Upper lobe of right lung (tissue), 1 donor: Measurements from ENCODE around the gene WRAP73. TPM values are rescaled to one million over a fixed set of nuclear protein-coding genes. Genes with fewer than 3 reads are reported as not detected.
"Not testable (repeated sequence)": the region's sequence is repeated elsewhere in the genome, so short reads cannot be mapped to it uniquely, and the experiment has no call there.

Experiments used
- ATAC-seq: fragments of 200-7000 bp; cut with Tn5 transposase; one replicate; pipeline ENCODE4 v1.9.1; 2020; ENCODE audit warnings: mild to moderate bottlenecking, moderate library complexity
- DNase-seq: peaks from one replicate; pipeline ENCODE4 v3.0.0-alpha.2; 2020
- H3K27ac ChIP-seq: fragments of 200-600 bp; one replicate; pipeline ENCODE4 v1.8.0; 2022
- H3K27me3 ChIP-seq: fragments of 200-600 bp; one replicate; pipeline ENCODE4 v1.8.0; 2022; ENCODE audit warnings: mild to moderate bottlenecking
- H3K36me3 ChIP-seq: fragments of 200-600 bp; one replicate; pipeline ENCODE4 v1.8.0; 2022
- H3K4me1 ChIP-seq: fragments of 200-600 bp; one replicate; pipeline ENCODE4 v1.8.0; 2022
- H3K4me3 ChIP-seq: fragments of 200-600 bp; one replicate; pipeline ENCODE4 v1.8.0; 2022; ENCODE audit warnings: mild to moderate bottlenecking
- H3K9me3 ChIP-seq: fragments of 200-600 bp; one replicate; pipeline ENCODE4 v1.8.0; 2022
- CTCF ChIP-seq: fragments of 200-600 bp; IDR thresholded peaks from one replicate; pipeline ENCODE4 v1.8.0; 2022; ENCODE audit warnings: antibody characterized with exemption
- intact Hi-C: fragments of 100-400 bp; cut with DNase I; formaldehyde crosslinking; loops from one replicate; pipeline ENCODE4 v1.11.0; 2022
- total RNA-seq: library from RNA; stranded (reverse); fragmentation: NEBNext Ultra II Directional; extraction: Animal tissue kit (Norgen Biotek cat#: 25700); gene quantifications from one replicate; pipeline ENCODE4 v1.2.1, GENCODE V29; 2021
- donor health status: DM: no; HTN: yes; CAD: no; lungs with severe emphysema.

The WRAP73 gene
- total RNA-seq, 1 donor from 2014 or later = 18.5 TPM

DNA sequence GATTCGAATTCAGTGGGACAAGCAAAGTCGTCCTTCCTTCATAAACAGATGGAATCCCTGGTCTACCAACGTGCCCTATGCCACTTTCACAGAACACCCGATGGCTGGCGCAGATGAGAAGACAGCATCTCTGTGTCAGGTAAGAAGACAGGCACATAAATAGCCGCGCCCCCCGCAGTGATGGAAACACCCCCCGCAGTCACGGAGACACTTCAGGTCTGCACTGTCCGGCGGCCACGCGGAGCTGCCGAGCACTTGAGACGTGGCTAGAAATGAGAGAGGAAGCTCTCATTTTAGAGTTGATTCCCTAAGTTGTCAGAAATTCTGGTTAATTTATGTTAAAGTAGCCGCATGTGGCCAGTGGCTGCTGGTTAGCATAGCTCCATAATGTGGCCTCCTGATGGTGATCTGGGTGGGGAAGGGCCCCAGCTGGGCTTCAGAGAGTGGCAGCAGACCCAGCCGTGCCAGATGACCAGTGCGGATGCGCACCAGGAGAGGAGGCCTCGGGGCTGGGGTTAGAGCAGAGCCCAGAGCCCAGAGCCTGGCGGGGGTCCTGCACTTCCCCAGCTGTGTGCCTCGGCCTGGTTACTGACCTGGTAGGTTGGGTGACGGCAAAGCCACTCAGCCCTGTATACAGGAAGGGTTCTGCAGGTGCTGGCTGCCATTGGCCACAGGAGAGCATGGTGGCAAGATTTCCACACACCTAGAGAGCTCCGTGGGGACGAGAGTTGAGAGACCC is 22.2 kb downstream of the WRAP73 start:
- Histone ChIP-seq H3K9me3 (no peaks in the 10 kb centered on the region), H3K4me3 (no peak overlapping the region), H3K4me1 (peaks cover 18% of the 10 kb centered on the region), H3K27ac (no peak overlapping the region), H3K36me3 (peaks cover 54% of the 10 kb centered on the region), H3K27me3 (no peaks in the 10 kb centered on the region)
- ATAC-seq = no peak
- intact Hi-C loops = no loop called here
- TF ChIP-seq CTCF = no peak
- no peak for DNase-seq

DNA sequence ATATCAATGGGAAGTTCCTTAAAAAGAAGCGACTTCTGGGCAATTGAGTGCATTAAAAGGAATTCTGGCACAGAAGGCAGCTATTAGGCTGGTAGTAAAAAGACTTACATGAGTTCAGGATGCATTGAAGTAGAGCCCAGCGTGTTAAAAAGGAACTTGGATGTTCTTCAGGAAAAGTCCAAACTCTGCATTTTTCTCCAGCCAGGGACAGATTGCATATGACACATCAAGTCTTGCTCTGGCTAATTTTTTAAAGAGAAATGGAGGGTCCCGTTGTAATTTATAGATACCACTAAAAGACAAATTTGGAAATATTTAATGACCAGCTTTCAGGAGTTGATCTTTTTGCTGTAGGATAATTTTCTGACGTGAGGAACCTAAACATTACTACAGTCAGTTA is 23.9 kb downstream of the WRAP73 start:
- intact Hi-C loops = no loop called here
- ATAC-seq (no peak), DNase-seq (no peak)
- Histone ChIP-seq H3K4me1 (peaks cover 18% of the 10 kb centered on the region), H3K27me3 (no peaks in the 10 kb centered on the region), H3K4me3 (peak overlapping the region; percentile 99), H3K27ac (peak overlapping the region; percentile 78), H3K36me3 (peaks cover 39% of the 10 kb centered on the region), H3K9me3 (no peaks in the 10 kb centered on the region)
- no peak for TF ChIP-seq CTCF

- H3K4me1 ChIP-seq = peaks cover 18% of the 10 kb centered on the region
- peaks cover 32% of the 10 kb centered on the region for H3K36me3 ChIP-seq
- ATAC-seq = peak; percentile 5
- DNase-seq = no peak
- peak overlapping the region; percentile 78 for H3K27ac ChIP-seq
- intact Hi-C loops = no loop called here
- TF ChIP-seq CTCF = no peak
- H3K4me3 ChIP-seq = peak overlapping the region; percentile 99
- no peaks in the 10 kb centered on the region for H3K9me3 ChIP-seq
- H3K27me3 ChIP-seq = no peaks in the 10 kb centered on the region
Observed at GRCh38 chr1:3625151-3625907, 24.6 kb downstream of the WRAP73 start.

GRCh38 chr1:3624200-3625136 is 25.4 kb downstream of the WRAP73 start, which contains the start of gene TPRG1L:
TPRG1L (plus strand) TSS chr1:3625015; CDS start chr1:3625073, 58 bp downstream.
- Histone ChIP-seq H3K9me3 (no peaks in the 10 kb centered on the region), H3K4me3 (peak within 1 kb of the TSS; percentile 99), H3K4me1 (peaks cover 18% of the 10 kb centered on the region), H3K36me3 (peaks cover 23% of the 10 kb centered on the region), H3K27ac (peak within 1 kb of the TSS; percentile 78), H3K27me3 (no peaks in the 10 kb centered on the region)
- DNase-seq = peak; percentile 99
- intact Hi-C loops = no loop called here
- ATAC-seq = peak; percentile 98
- no peak for TF ChIP-seq CTCF

DNA sequence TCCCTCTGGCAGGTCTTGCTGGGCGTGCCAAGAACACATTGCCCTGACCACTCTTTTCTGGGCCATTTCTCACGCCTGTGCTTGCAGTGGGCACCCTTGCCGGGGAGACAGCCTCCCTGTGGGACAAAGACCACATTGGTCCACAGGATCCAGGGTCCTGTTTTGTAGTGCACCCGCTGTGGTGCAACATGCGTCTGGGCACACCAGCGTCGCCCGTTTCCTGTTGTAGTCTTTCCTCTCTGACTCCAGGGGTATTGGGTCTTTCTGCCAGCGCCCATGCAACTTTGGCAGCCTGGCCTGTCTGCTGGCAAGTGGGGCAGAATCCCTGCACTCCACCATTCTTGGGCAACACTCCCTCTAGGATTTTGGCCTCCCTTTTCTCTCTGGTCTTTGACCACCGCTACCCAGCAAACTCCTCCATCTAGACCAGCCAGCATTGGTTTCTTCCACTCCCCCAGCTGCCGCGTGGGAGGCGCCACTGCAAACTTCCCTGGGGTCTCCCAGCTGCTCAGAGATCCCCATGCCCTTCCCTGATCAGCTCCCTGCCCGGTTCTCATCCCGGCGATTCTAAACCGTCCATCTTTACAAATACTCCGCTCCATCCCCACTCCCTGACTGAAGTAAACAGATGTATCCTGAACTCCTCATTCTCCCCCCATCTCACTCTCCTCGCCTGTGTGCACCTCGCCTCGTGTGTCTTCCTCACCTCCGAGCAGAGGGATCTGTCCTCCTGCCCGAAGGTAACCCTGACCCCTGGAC is 26.3 kb downstream of the WRAP73 start:
- peaks cover 26% of the 10 kb centered on the region for H3K4me1 ChIP-seq
- intact Hi-C loops = no loop called here
- no peaks in the 10 kb centered on the region for H3K9me3 ChIP-seq
- H3K4me3 ChIP-seq = peak overlapping the region; percentile 99
- TF ChIP-seq CTCF = no peak
- peak overlapping the region; percentile 56 for H3K27ac ChIP-seq
- DNase-seq (no peak), ATAC-seq (no peak)
- peaks cover 15% of the 10 kb centered on the region for H3K36me3 ChIP-seq
- H3K27me3 ChIP-seq = no peaks in the 10 kb centered on the region

DNA sequence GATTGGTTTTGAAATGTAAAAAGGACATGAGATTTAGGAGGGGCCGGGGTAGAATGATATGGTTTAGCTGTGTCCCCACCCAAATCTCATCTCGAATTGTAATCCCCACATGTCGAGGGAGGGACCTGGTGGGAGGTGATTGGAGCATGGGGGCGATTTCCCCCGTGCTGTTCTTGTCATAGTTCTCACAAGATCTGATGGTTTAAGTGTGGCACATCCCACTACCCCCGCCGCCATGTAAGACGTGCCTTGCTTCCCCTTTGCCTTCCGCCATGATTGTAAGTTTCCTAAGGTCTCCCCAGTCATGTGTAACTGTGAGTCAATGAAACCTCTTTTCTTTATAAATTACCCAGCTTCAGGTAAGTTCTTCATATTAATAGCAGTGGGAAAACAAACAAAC is 27.8 kb downstream of the WRAP73 start:
- ATAC-seq, H3K27me3 ChIP-seq, intact Hi-C loops, H3K9me3 ChIP-seq, H3K4me3 ChIP-seq, DNase-seq, H3K36me3 ChIP-seq, H3K27ac ChIP-seq: not testable (repeated sequence)
- H3K4me1 ChIP-seq = peaks cover 28% of the 10 kb centered on the region
